Gastrocnemius medialis (tissue), 4 donors: Measurements from ENCODE around the gene CDK18. TPM values are rescaled to one million over a fixed set of nuclear protein-coding genes. Genes with fewer than 3 reads are reported as not detected.
A peak's percentile ranks its signal among the peaks of the same experiment; 100 is the strongest.

Experiments
- ATAC-seq, 2 donors: fragments of 150-250 bp; one replicate each; pipeline ENCODE4 v1.9.1; 2016
- DNase-seq, 2 donors: peaks; one replicate each; pipeline ENCODE4 v3.0.0-alpha.2; 2019
- H3K27ac ChIP-seq, 4 donors: fragments of 200-600 bp; sonication (generic); 1 replicate in 1 of 4; 2 replicates in 3 of 4; pipeline ENCODE4 v1.5.1; 2016 to 2018; ENCODE audit warnings: mild to moderate bottlenecking in 2 of 4, moderate library complexity in 1 of 4
- H3K27me3 ChIP-seq, 3 donors: fragments of 200-600 bp; sonication (generic) in 2 of 3; 1 replicate in 1 of 3; 2 replicates in 2 of 3; pipeline versions ENCODE4 v1.5.1 to v1.6.0; 2016 to 2019; ENCODE audit warnings: mild to moderate bottlenecking in 1 of 3, moderate library complexity in 1 of 3
- H3K36me3 ChIP-seq, 2 donors: fragments of 200-600 bp; sonication (generic) in 1 of 2; one replicate each; pipeline ENCODE4 v1.5.1; 2017 to 2018
- H3K4me1 ChIP-seq, 2 donors: fragments of 200-600 bp; sonication (generic) in 1 of 2; one replicate each; pipeline ENCODE4 v1.5.1; 2016 to 2017; ENCODE audit warnings: mild to moderate bottlenecking in 2 of 2
- H3K4me3 ChIP-seq, 4 donors: fragments of 200-600 bp; sonication (generic) in 3 of 4; 1 replicate in 1 of 4; 2 replicates in 3 of 4; pipeline ENCODE4 v1.5.1; 2016 to 2019; ENCODE audit warnings: mild to moderate bottlenecking in 2 of 4
- H3K9me3 ChIP-seq, 3 donors: fragments of 200-600 bp; sonication (generic) in 2 of 3; 1 replicate in 1 of 3; 2 replicates in 2 of 3; pipeline ENCODE4 v1.5.1; 2016 to 2019
- POLR2A ChIP-seq, 2 donors: fragments of 450-650 bp; IDR thresholded peaks; one replicate each; pipeline ENCODE4 v1.6.1; 2017; ENCODE audit warnings: antibody characterized with exemption in 2 of 2, mild to moderate bottlenecking in 2 of 2, moderate library complexity in 2 of 2
- in situ Hi-C, 4 donors: fragments of 200-750 bp; cut with MboI; loops; one replicate each; pipeline versions ENCODE4 v1.15.0 to v1.8.0; 2017; ENCODE audit warnings: low sequenced_read_pairs in 4 of 4
- intact Hi-C: fragments of 100-400 bp; cut with DNase I; formaldehyde crosslinking; loops from one replicate; pipeline ENCODE4 v1.15.1; 2023; ENCODE audit warnings: low total_unique reads
- total RNA-seq, 4 donors: library from RNA; depleted of rRNA; stranded (reverse); fragments of >200 nt; gene quantifications; one replicate each; pipeline versions ENCODE4 v1.1.0 to v1.2.3, GENCODE V29; 2016
- TF ChIP-seq, protein P1 (sequence below), 5 experiments: fragments of 450-650 bp in 3 of 5; fragments of 200-600 bp in 2 of 5; sonication (generic) in 2 of 5; IDR thresholded peaks in 4 of 5; conservative IDR thresholded peaks in 1 of 5; 1 replicate in 4 of 5; 2 replicates in 1 of 5; pipeline ENCODE4 v1.5.1; 2016 to 2019; ENCODE audit warnings: antibody characterized with exemption in 5 of 5, mild to moderate bottlenecking in 3 of 5, moderate library complexity in 3 of 5

Gene CDK18
- total RNA-seq, 4 donors from 2014 or later, result 1.2 to 4.6 (median 1.5) TPM

GRCh38 chr1:205541161-205541886 lies 36.9 kb downstream of the CDK18 start:
- ATAC-seq, result no peak
- Histone ChIP-seq H3K36me3 (no peaks in the 10 kb centered on the region), H3K4me1 (no peaks in the 10 kb centered on the region), H3K9me3 (no peaks in the 10 kb centered on the region), H3K27ac (no peak overlapping the region), H3K4me3 (no peak overlapping the region), H3K27me3 (peaks cover 20 to 30% (median 22%) of the 10 kb centered on the region in 3 donors)
- TF ChIP-seq POLR2A (IDR thresholded peaks at IDR 0.05), result no peak
- TF ChIP-seq, protein P1, sequence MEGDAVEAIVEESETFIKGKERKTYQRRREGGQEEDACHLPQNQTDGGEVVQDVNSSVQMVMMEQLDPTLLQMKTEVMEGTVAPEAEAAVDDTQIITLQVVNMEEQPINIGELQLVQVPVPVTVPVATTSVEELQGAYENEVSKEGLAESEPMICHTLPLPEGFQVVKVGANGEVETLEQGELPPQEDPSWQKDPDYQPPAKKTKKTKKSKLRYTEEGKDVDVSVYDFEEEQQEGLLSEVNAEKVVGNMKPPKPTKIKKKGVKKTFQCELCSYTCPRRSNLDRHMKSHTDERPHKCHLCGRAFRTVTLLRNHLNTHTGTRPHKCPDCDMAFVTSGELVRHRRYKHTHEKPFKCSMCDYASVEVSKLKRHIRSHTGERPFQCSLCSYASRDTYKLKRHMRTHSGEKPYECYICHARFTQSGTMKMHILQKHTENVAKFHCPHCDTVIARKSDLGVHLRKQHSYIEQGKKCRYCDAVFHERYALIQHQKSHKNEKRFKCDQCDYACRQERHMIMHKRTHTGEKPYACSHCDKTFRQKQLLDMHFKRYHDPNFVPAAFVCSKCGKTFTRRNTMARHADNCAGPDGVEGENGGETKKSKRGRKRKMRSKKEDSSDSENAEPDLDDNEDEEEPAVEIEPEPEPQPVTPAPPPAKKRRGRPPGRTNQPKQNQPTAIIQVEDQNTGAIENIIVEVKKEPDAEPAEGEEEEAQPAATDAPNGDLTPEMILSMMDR (IDR thresholded peaks at IDR 0.05 in 4 of 5, conservative IDR thresholded peaks at IDR 0.05 in 1 of 5), result no peak
- in situ Hi-C loops (no loop called here), intact Hi-C loops (no loop called here)
- DNase-seq, result no peak

GRCh38 chr1:205542367-205542766 lies 37.9 kb downstream of the CDK18 start:
- DNase-seq (no peak), ATAC-seq (peak; percentile 36 to 50)
- Histone ChIP-seq H3K4me1 (no peaks in the 10 kb centered on the region), H3K4me3 (no peak overlapping the region), H3K27me3 (peaks cover 25 to 32% (median 26%) of the 10 kb centered on the region in 3 donors), H3K9me3 (no peaks in the 10 kb centered on the region), H3K27ac (peak overlapping the region; percentile 57 to 79 (median 74)), H3K36me3 (no peaks in the 10 kb centered on the region)
- in situ Hi-C loops, result no loop called here
- TF ChIP-seq POLR2A (IDR thresholded peaks at IDR 0.05), result no peak
- TF ChIP-seq, protein P1 (IDR thresholded peaks at IDR 0.05 in 4 of 5, conservative IDR thresholded peaks at IDR 0.05 in 1 of 5), result no peak
- intact Hi-C loops, result no loop called here

DNA sequence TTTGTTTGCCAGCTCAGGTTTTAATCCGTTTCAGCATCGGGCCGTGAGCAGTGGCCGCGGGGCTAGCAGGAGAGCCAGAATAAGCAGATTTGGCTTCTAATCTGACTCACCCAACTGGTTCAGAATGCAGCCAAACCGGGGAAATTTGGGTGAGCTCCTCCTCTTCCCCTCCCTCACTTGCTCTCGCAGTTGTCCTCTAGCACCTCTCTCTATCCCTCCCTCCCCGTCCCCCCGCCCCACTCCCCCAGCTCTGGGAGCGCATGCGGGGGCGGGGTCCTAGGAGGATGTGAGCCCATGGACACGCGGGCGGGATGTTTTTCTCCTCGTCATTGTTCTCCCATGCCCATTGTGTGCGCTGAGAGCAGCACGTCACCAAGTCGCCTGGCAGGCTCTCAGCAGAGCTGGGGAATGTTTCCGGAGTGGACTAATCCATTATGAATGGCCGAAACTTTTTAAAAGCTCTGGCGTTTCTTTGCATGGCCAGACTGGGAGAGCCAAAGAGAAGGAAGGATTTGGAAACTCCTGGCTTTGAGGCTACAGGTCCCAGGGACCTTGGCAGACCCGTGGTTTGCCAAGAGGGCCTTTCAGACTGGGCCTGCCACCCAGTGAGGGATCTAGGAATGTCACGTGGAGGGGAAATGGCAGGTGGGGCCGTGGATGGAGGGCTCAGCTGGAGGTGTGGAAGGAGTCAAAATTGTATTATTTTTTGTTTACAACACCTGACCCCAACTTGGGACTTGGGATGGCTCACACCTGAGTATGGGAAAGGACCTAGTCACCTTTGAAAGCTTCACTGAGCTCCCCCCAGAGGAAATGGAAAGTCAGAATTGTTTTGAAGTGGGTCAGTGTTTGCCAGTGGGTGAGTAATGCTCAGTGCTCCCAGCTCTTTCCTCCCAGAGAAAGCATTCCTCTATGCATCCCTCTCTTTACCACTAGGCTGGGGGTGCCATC lies 39.2 kb downstream of the CDK18 start:
- no peaks in the 10 kb centered on the region for H3K9me3 ChIP-seq
- ATAC-seq (peak; percentile 69 to 81), DNase-seq (peak in 1 of 2 donors; percentile 26)
- no peaks in the 10 kb centered on the region for H3K4me1 ChIP-seq
- in situ Hi-C loops (no loop called here), intact Hi-C loops (no loop called here)
- TF ChIP-seq, protein P1 (IDR thresholded peaks at IDR 0.05 in 4 of 5, conservative IDR thresholded peaks at IDR 0.05 in 1 of 5), result no peak
- no peak for TF ChIP-seq POLR2A (IDR thresholded peaks at IDR 0.05)
- peak overlapping the region; percentile 2 to 31 (median 20) for H3K4me3 ChIP-seq
- peaks cover 25 to 36% (median 26%) of the 10 kb centered on the region in 3 donors for H3K27me3 ChIP-seq
- H3K27ac ChIP-seq, result peak overlapping the region; percentile 57 to 79 (median 76)
- H3K36me3 ChIP-seq, result no peaks in the 10 kb centered on the region

- intact Hi-C loops, result no loop called here
- peaks cover 25 to 41% (median 26%) of the 10 kb centered on the region in 3 donors for H3K27me3 ChIP-seq
- H3K4me3 ChIP-seq, result no peak overlapping the region
- DNase-seq (no peak), ATAC-seq (no peak)
- H3K4me1 ChIP-seq, result no peaks in the 10 kb centered on the region
- no peak overlapping the region for H3K27ac ChIP-seq
- TF ChIP-seq, protein P1 (IDR thresholded peaks at IDR 0.05 in 4 of 5, conservative IDR thresholded peaks at IDR 0.05 in 1 of 5), result no peak
- no peak for TF ChIP-seq POLR2A (IDR thresholded peaks at IDR 0.05)
- H3K36me3 ChIP-seq, result no peaks in the 10 kb centered on the region
- no peaks in the 10 kb centered on the region for H3K9me3 ChIP-seq
- in situ Hi-C loops, result no loop called here
These were observed 40.8 kb downstream of the CDK18 start for GRCh38 chr1:205545001-205545919.
